ENCODE data around the gene POLG.

Gene POLG

GRCh38 chr15:89374086-89374981, 39.7 kb upstream of the POLG start:
- DNase-seq (ENCODE audit: low read depth) = no peak
- no peak for TF ChIP-seq CTCF (conservative IDR thresholded peaks at IDR 0.05; ENCODE audit: low read depth, low read length)
- H3K4me3 ChIP-seq (ENCODE audit: low read depth, low read length) = no peak overlapping the region

GRCh38 chr15:89372069-89372935, 37.7 kb upstream of the POLG start:
- DNase-seq (ENCODE audit: low read depth) = no peak
- no peak overlapping the region for H3K4me3 ChIP-seq (ENCODE audit: low read depth, low read length)
- no peak for TF ChIP-seq CTCF (conservative IDR thresholded peaks at IDR 0.05; ENCODE audit: low read depth, low read length)

GRCh38 chr15:89371228-89372044, 36.8 kb upstream of the POLG start:
- no peak overlapping the region for H3K4me3 ChIP-seq (ENCODE audit: low read depth, low read length)
- no peak for TF ChIP-seq CTCF (conservative IDR thresholded peaks at IDR 0.05; ENCODE audit: low read depth, low read length)
- no peak for DNase-seq (ENCODE audit: low read depth)

- no peak for DNase-seq (ENCODE audit: low read depth)
- no peak overlapping the region for H3K4me3 ChIP-seq (ENCODE audit: low read depth, low read length)
- TF ChIP-seq CTCF (conservative IDR thresholded peaks at IDR 0.05; ENCODE audit: low read depth, low read length) = no peak
Measured at GRCh38 chr15:89370978-89371227, 36.3 kb upstream of the POLG start.

- H3K4me3 ChIP-seq (ENCODE audit: low read depth, low read length) = no peak overlapping the region
- no peak for DNase-seq (ENCODE audit: low read depth)
- no peak for TF ChIP-seq CTCF (conservative IDR thresholded peaks at IDR 0.05; ENCODE audit: low read depth, low read length)
Measured at GRCh38 chr15:89370120-89370977, 35.7 kb upstream of the POLG start.

- H3K4me3 ChIP-seq (ENCODE audit: low read depth, low read length) = no peak overlapping the region
- TF ChIP-seq CTCF (conservative IDR thresholded peaks at IDR 0.05; ENCODE audit: low read depth, low read length) = no peak
- no peak for DNase-seq (ENCODE audit: low read depth)
Measured at GRCh38 chr15:89369341-89369947, 34.8 kb upstream of the POLG start.

Measured in choroid plexus epithelial cell (primary cell).